Transverse colon (tissue), 4 donors: ENCODE data around the gene PROM1.

ENCODE experiments used
- CTCF ChIP-seq, 5 experiments: fragments of 200-600 bp in 3 of 5; fragments of 450-650 bp in 2 of 5; sonication (generic) in 3 of 5; IDR thresholded peaks; 1 replicate in 2 of 5; 2 replicates in 3 of 5; pipeline ENCODE4 v1.5.1; 2016 to 2017; ENCODE audit warnings: antibody characterized with exemption in 5 of 5, inconsistent platforms in 3 of 5, mild to moderate bottlenecking in 2 of 5, moderate library complexity in 1 of 5
- POLR2AphosphoS5 ChIP-seq, 3 donors: sonication (generic); formaldehyde crosslinking; IDR thresholded peaks; one replicate each; pipeline ENCODE4 v1.6.1; 2016; ENCODE audit warnings: antibody characterized with exemption in 3 of 3

GRCh38 chr4:16106956-16107355 is 23.1 kb upstream of the PROM1 start:
- TF ChIP-seq CTCF (IDR thresholded peaks at IDR 0.05) (no peak), POLR2AphosphoS5 (IDR thresholded peaks at IDR 0.05) (no peak)
